ENCODE results near the gene POLR2J.

Gene POLR2J

GRCh38 chr7:102436118-102436517 is 42.6 kb downstream of the POLR2J start:
- DNase-seq (ENCODE audit: low spot score): peak; percentile 74

GRCh38 chr7:102434039-102434486 is 44.7 kb downstream of the POLR2J start:
- DNase-seq (ENCODE audit: low spot score): peak; percentile 50

GRCh38 chr7:102433219-102434038 is 45.3 kb downstream of the POLR2J start, which contains the start of gene ORAI2:
ORAI2 (plus strand) TSS chr7:102433575; CDS start chr7:102438957, 5,382 bp downstream.
- peak; percentile 57 for DNase-seq (ENCODE audit: low spot score)

- peak; percentile 46 for DNase-seq (ENCODE audit: low spot score)
These were observed 46.1 kb downstream of the POLR2J start for GRCh38 chr7:102432442-102433218.

GRCh38 chr7:102431617-102432298 is 47.0 kb downstream of the POLR2J start:
- DNase-seq (ENCODE audit: low spot score): peak; percentile 98

- no peak for DNase-seq (ENCODE audit: low spot score)
These were observed 49.4 kb downstream of the POLR2J start for GRCh38 chr7:102429141-102429899.

- DNase-seq (ENCODE audit: low spot score): no peak
These were observed 51.7 kb downstream of the POLR2J start for GRCh38 chr7:102427019-102427405.

- DNase-seq (ENCODE audit: low spot score): no peak
These were observed 52.3 kb downstream of the POLR2J start for GRCh38 chr7:102426268-102427018.

GRCh38 chr7:102425639-102426267 is 53.0 kb downstream of the POLR2J start:
- peak; percentile 77 for DNase-seq (ENCODE audit: low spot score)

GRCh38 chr7:102424787-102425218 is 53.9 kb downstream of the POLR2J start:
- DNase-seq (ENCODE audit: low spot score): no peak

GRCh38 chr7:102424129-102424551 is 54.6 kb downstream of the POLR2J start:
- DNase-seq (ENCODE audit: low spot score): peak; percentile 88

Measured in cerebellar cortex (tissue), 1 donor.